GM20000 (cell line): ENCODE data around the gene TSFM.

Experiments
- DNase-seq: peaks from one replicate; pipeline ENCODE4 v3.0.0; 2012; ENCODE audit warnings: low spot score
- TF ChIP-seq, protein P1 (sequence below): IDR thresholded peaks from 2 replicates; pipeline ENCODE4 v1.5.1; 2012; ENCODE audit warnings: mild to moderate bottlenecking, control low read depth; ENCODE audit errors: extremely low read depth, missing control alignments

The TSFM gene

DNA sequence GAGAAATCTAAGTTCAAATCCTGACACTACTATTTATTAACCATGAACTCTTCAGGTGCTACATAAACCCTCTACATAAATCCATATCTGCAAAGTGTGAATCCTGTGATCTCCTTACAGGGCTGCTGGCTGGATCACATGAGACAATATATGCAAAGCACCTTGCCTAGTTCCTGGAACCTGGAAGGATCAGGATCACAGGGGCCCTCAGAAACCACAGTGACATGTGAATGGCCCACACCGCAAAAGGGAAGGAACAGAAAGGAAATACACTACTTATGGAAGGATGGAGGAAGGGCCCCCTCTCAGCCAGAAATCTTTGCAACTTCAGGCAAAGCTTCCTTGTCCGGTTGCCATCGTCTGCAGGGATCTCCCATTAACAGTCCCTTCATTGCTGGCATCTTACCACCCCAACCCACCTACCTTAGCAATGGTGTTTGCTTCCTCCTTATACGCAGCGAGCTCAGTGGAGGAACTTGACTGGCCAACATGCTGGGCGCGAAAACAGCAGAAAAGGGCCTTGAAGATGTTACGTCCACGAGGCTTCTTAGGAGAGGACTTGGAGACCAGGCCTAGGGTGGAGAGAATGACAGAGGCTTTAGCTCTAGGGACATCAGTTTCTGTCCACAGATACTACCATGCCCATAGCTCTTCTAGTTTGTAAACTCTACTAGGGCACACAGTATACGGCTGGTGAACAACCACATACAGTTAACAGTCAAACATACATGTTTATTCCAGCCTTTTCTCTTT lies 46.6 kb downstream of the TSFM start:
- TF ChIP-seq, protein P1, sequence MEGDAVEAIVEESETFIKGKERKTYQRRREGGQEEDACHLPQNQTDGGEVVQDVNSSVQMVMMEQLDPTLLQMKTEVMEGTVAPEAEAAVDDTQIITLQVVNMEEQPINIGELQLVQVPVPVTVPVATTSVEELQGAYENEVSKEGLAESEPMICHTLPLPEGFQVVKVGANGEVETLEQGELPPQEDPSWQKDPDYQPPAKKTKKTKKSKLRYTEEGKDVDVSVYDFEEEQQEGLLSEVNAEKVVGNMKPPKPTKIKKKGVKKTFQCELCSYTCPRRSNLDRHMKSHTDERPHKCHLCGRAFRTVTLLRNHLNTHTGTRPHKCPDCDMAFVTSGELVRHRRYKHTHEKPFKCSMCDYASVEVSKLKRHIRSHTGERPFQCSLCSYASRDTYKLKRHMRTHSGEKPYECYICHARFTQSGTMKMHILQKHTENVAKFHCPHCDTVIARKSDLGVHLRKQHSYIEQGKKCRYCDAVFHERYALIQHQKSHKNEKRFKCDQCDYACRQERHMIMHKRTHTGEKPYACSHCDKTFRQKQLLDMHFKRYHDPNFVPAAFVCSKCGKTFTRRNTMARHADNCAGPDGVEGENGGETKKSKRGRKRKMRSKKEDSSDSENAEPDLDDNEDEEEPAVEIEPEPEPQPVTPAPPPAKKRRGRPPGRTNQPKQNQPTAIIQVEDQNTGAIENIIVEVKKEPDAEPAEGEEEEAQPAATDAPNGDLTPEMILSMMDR, result no peak
- DNase-seq, result no peak

- TF ChIP-seq, protein P1, result no peak
- DNase-seq, result no peak
Observed at GRCh38 chr12:57830393-57830792, 47.8 kb downstream of the TSFM start.

GRCh38 chr12:57832966-57833365 lies 50.4 kb downstream of the TSFM start:
- DNase-seq, result no peak
- TF ChIP-seq, protein P1, result no peak

DNA sequence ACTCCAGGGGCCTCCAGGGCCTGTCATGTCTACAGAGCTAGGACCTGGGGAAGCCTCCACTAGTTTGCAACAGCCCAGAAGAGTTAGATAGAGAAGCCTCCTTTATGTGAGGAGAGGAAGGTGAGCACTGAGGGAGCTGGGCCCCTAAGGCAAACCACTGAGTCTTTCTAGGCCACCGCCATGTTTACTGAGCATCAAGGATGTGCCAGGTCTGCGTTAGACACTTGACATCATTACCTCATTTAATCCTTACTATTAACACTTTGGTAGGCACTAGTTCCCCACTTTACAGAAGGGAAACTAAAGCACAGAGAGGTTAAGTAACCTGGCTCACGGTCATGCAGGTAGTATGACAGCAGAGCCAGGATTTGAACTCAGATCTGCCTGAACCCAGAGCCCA lies 51.1 kb downstream of the TSFM start:
- TF ChIP-seq, protein P1, result no peak
- DNase-seq, result no peak

DNA sequence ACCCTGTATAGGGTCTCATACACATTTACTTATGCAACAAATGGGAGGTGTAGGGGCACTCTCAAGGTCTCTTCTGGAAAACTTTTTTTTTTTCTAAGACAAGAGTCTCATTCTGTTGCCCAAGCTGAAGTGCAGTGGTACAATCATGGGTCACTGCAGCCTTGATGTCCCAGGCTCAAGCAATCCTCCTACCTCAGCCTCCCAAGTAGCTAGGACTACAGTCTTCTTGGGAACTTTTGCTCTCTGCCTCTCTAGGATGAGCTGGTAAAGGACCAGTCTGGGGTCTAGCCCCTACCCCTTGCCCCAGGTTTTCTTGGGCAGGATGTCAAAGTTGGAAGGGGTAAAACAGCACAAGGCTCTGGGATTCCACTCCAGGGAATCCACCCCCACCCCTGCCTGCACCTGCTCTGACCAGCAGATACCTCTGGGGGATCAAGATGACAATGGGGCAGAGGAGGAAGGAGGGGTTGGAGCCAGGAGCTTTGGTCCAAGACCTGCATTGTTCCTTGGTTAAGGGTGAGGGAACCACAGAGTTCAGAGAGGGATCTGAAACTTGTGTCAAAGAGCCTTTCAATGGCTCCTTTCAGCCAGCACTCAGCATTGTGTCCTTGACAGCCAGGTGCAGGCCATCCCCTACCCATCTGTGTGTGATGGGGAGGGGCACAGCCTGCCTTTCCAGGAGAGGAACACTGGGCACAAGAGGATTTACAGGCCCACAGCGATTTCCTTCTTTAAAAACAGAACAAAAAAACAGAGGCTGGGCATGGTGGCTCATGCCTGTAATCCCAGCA lies 51.7 kb downstream of the TSFM start:
- TF ChIP-seq, protein P1, result no peak
- no peak for DNase-seq

- no peak for DNase-seq
- TF ChIP-seq, protein P1, result no peak
Observed at GRCh38 chr12:57835366-57836288, 53.0 kb downstream of the TSFM start.
